GM23248 (cell line): ENCODE data around the gene MTUS2. TPM values are rescaled to one million over a fixed set of nuclear protein-coding genes. Genes with fewer than 3 reads are reported as not detected.

ENCODE experiments used
- DNase-seq: peaks from one replicate; pipeline ENCODE4 v3.0.0-alpha.2; 2015
- H2AFZ ChIP-seq: fragments of 200-600 bp; sonication (generic); 2 replicates; pipeline ENCODE4 v1.6.1; 2016; ENCODE audit warnings: antibody characterized with exemption
- H3F3A ChIP-seq: fragments of 200-600 bp; sonication (generic); 2 replicates; pipeline ENCODE4 v1.6.1; 2016; ENCODE audit warnings: mild to moderate bottlenecking, antibody characterized with exemption, mixed run types; ENCODE audit not compliant: insufficient read depth
- H3K27ac ChIP-seq: fragments of 200-600 bp; sonication (generic); 2 replicates; pipeline ENCODE4 v1.5.1; 2016; ENCODE audit warnings: mild to moderate bottlenecking
- H3K27me3 ChIP-seq: fragments of 200-600 bp; sonication (generic); replicated peaks from 2 replicates; pipeline ENCODE4 v1.6.1; 2016; ENCODE audit warnings: mild to moderate bottlenecking; ENCODE audit not compliant: insufficient read depth
- H3K36me3 ChIP-seq: fragments of 200-600 bp; sonication (generic); 2 replicates; pipeline ENCODE4 v1.6.1; 2016; ENCODE audit warnings: low read depth, mild to moderate bottlenecking
- H3K4me1 ChIP-seq: fragments of 200-600 bp; sonication (generic); 2 replicates; pipeline ENCODE4 v1.6.1; 2016; ENCODE audit warnings: mild to moderate bottlenecking; ENCODE audit not compliant: insufficient read depth
- H3K4me2 ChIP-seq: fragments of 200-600 bp; sonication (generic); one replicate; pipeline ENCODE4 v1.6.1; 2016; ENCODE audit warnings: mild to moderate bottlenecking; ENCODE audit not compliant: unreplicated experiment
- H3K4me3 ChIP-seq: fragments of 200-600 bp; sonication (generic); 2 replicates; pipeline ENCODE4 v1.5.1; 2016; ENCODE audit warnings: mild to moderate bottlenecking
- H3K79me2 ChIP-seq: fragments of 200-600 bp; sonication (generic); 2 replicates; pipeline ENCODE4 v1.6.1; 2016; ENCODE audit warnings: mild to moderate bottlenecking; ENCODE audit not compliant: insufficient read depth
- H3K9ac ChIP-seq: fragments of 200-600 bp; sonication (generic); 2 replicates; pipeline ENCODE4 v1.6.1; 2016; ENCODE audit warnings: mild to moderate bottlenecking
- H3K9me2 ChIP-seq: fragments of 200-600 bp; sonication (generic); 2 replicates; pipeline ENCODE4 v1.6.1; 2016; ENCODE audit warnings: mixed run types, mild to moderate bottlenecking, moderate library complexity; ENCODE audit not compliant: insufficient read depth
- H3K9me3 ChIP-seq: fragments of 200-600 bp; sonication (generic); one replicate; pipeline ENCODE4 v1.6.1; 2017; ENCODE audit warnings: low read depth
- H4K20me1 ChIP-seq: fragments of 200-600 bp; sonication (generic); 2 replicates; pipeline ENCODE4 v1.6.0; 2016; ENCODE audit not compliant: insufficient read depth
- EZH2 ChIP-seq: fragments of 200-600 bp; sonication (generic); IDR thresholded peaks from 2 replicates; pipeline ENCODE4 v1.6.1; 2018; ENCODE audit warnings: antibody characterized with exemption, mild to moderate bottlenecking; ENCODE audit not compliant: insufficient read depth, poor library complexity, severe bottlenecking
- EZH2phosphoT487 ChIP-seq: fragments of 200-600 bp; sonication (generic); IDR thresholded peaks from 2 replicates; pipeline ENCODE4 v1.6.1; 2018; ENCODE audit warnings: antibody characterized with exemption, moderate library complexity, mild to moderate bottlenecking, low read depth; ENCODE audit not compliant: insufficient read depth
- WGBS, 2 experiments: methylation state at CpG; one replicate each; pipeline ENCODE4 v1.1.6; 2015 to 2017; ENCODE audit warnings: low lambda C conversion rate in 2 of 2, low coverage in 1 of 2; ENCODE audit errors: missing lambda C conversion rate in 2 of 2; 5-methylcytosine and 5-hydroxymethylcytosine counted together
- in situ Hi-C: fragments of 300-500 bp; cut with MboI; formaldehyde crosslinking; loops from 2 replicates; pipeline ENCODE4 v1.15.0; 2020
- polyA plus RNA-seq: library from polyadenylated mRNA; unstranded; fragments of >200 nt; fragmentation: Nextera tagmentation; extraction: Ambion mirVana; gene quantifications from 2 replicates; pipeline ENCODE4 v1.2.1, GENCODE V29; 2016
- total RNA-seq: library from RNA; depleted of rRNA; stranded (reverse); fragments of >200 nt; shearing (Covaris generic); gene quantifications from 2 replicates; pipeline ENCODE4 v1.2.3, GENCODE V29; 2014

The MTUS2 gene
- total and polyA plus RNA-seq, 2 experiments from 2014 or later = 0.43 to 0.74 TPM

GRCh38 chr13:29524641-29525040 lies 704.5 kb downstream of the MTUS2 start:
- in situ Hi-C loops = no loop called here
- peak overlapping the region; percentile 70; the same call in 1 of the 2 replicates for H3K9ac ChIP-seq
- H2AFZ ChIP-seq = no peak overlapping the region
- peaks cover 45% of the 10 kb centered on the region for H3K36me3 ChIP-seq
- whole genome bisulfite sequencing, 2 experiments = 83 to 84% methylated on average over 9 of the region's 9 CpGs
- H3K9me2 ChIP-seq = no peaks in the 10 kb centered on the region
- DNase-seq = no peak
- H3K4me3 ChIP-seq = no peak overlapping the region
- no peaks in the 10 kb centered on the region for H3K27me3 ChIP-seq
- H3K4me2 ChIP-seq = no peak overlapping the region
- no peak for TF ChIP-seq EZH2
- no peak for TF ChIP-seq EZH2phosphoT487
- peaks cover 43% of the 10 kb centered on the region for H3K4me1 ChIP-seq
- peaks cover 52% of the 10 kb centered on the region for H3F3A ChIP-seq
- H3K79me2 ChIP-seq = peaks cover 74% of the 10 kb centered on the region
- no peaks in the 10 kb centered on the region for H3K9me3 ChIP-seq
- H4K20me1 ChIP-seq = no peaks in the 10 kb centered on the region
- peak overlapping the region; percentile 94 for H3K27ac ChIP-seq

- Histone ChIP-seq H3K27me3 (no peaks in the 10 kb centered on the region), H3K9ac (no peak overlapping the region), H3K9me3 (no peaks in the 10 kb centered on the region), H3K4me2 (no peak overlapping the region), H3K79me2 (peaks cover 79% of the 10 kb centered on the region), H3K4me1 (peaks cover 34% of the 10 kb centered on the region), H3K36me3 (peaks cover 51% of the 10 kb centered on the region), H2AFZ (no peak overlapping the region), H3F3A (peaks cover 49% of the 10 kb centered on the region), H3K27ac (no peak overlapping the region), H3K4me3 (no peak overlapping the region), H4K20me1 (no peaks in the 10 kb centered on the region), H3K9me2 (no peaks in the 10 kb centered on the region)
- TF ChIP-seq EZH2 (no peak), EZH2phosphoT487 (no peak)
- DNase-seq = no peak
- in situ Hi-C loops = no loop called here
- 91 to 96% methylated on average over 7 of the region's 7 CpGs for WGBS, 2 experiments
Measured at GRCh38 chr13:29525757-29526156, 705.6 kb downstream of the MTUS2 start.

GRCh38 chr13:29526741-29527140 lies 706.6 kb downstream of the MTUS2 start:
- DNase-seq = no peak
- H3K79me2 ChIP-seq = peaks cover 88% of the 10 kb centered on the region
- H3F3A ChIP-seq = peaks cover 47% of the 10 kb centered on the region
- 96 to 99% methylated on average over 11 to 14 of the region's 14 CpGs for WGBS, 2 experiments
- H3K27ac ChIP-seq = no peak overlapping the region
- H3K9me2 ChIP-seq = no peaks in the 10 kb centered on the region
- H3K4me1 ChIP-seq = peaks cover 33% of the 10 kb centered on the region
- H3K4me2 ChIP-seq = no peak overlapping the region
- no peak overlapping the region for H2AFZ ChIP-seq
- no peak for TF ChIP-seq EZH2
- no peak for TF ChIP-seq EZH2phosphoT487
- no peaks in the 10 kb centered on the region for H3K27me3 ChIP-seq
- peaks cover 52% of the 10 kb centered on the region for H3K36me3 ChIP-seq
- no peaks in the 10 kb centered on the region for H3K9me3 ChIP-seq
- no peak overlapping the region for H3K4me3 ChIP-seq
- H3K9ac ChIP-seq = no peak overlapping the region
- in situ Hi-C loops = no loop called here
- H4K20me1 ChIP-seq = no peaks in the 10 kb centered on the region

- H3K9me3 ChIP-seq = no peaks in the 10 kb centered on the region
- no peaks in the 10 kb centered on the region for H3K9me2 ChIP-seq
- 87% methylated on average over 8 of the region's 8 CpGs for WGBS, 2 experiments
- H3F3A ChIP-seq = peaks cover 44% of the 10 kb centered on the region
- TF ChIP-seq EZH2 = no peak
- TF ChIP-seq EZH2phosphoT487 = no peak
- in situ Hi-C loops = no loop called here
- no peaks in the 10 kb centered on the region for H3K27me3 ChIP-seq
- H3K4me1 ChIP-seq = peaks cover 32% of the 10 kb centered on the region
- peaks cover 58% of the 10 kb centered on the region for H3K36me3 ChIP-seq
- DNase-seq = no peak
- no peak overlapping the region for H3K9ac ChIP-seq
- peaks cover 96% of the 10 kb centered on the region for H3K79me2 ChIP-seq
- H3K27ac ChIP-seq = no peak overlapping the region
- no peak overlapping the region for H3K4me2 ChIP-seq
- no peak overlapping the region for H3K4me3 ChIP-seq
- no peaks in the 10 kb centered on the region for H4K20me1 ChIP-seq
- H2AFZ ChIP-seq = no peak overlapping the region
Measured at GRCh38 chr13:29527511-29527910, 707.4 kb downstream of the MTUS2 start.

GRCh38 chr13:29527916-29528315 lies 707.8 kb downstream of the MTUS2 start:
- Histone ChIP-seq H3K4me3 (no peak overlapping the region), H3K36me3 (peaks cover 58% of the 10 kb centered on the region), H3K4me2 (no peak overlapping the region), H4K20me1 (no peaks in the 10 kb centered on the region), H3K27ac (no peak overlapping the region), H3K9ac (no peak overlapping the region), H3F3A (peaks cover 44% of the 10 kb centered on the region), H3K79me2 (peaks cover 97% of the 10 kb centered on the region), H3K9me3 (no peaks in the 10 kb centered on the region), H3K9me2 (no peaks in the 10 kb centered on the region), H2AFZ (no peak overlapping the region), H3K4me1 (peaks cover 32% of the 10 kb centered on the region), H3K27me3 (no peaks in the 10 kb centered on the region)
- DNase-seq = no peak
- TF ChIP-seq EZH2phosphoT487 (no peak), EZH2 (no peak)
- WGBS, 2 experiments = 85 to 92% methylated on average over 5 of the region's 5 CpGs
- in situ Hi-C loops = no loop called here
